ENCODE data around the gene ITGB6. TPM values are rescaled to one million over a fixed set of nuclear protein-coding genes. Genes with fewer than 3 reads are reported as not detected.

Gene ITGB6
- total and polyA plus RNA-seq, 2 of the 4 experiments (the other 2 are of a cell fraction), result under 0.01 TPM; not detected in 1

GRCh38 chr2:160057356-160057755, 142.7 kb downstream of the ITGB6 start:
- H2BK15ac ChIP-seq (ENCODE audit: low read depth, low read length), result no peak overlapping the region
- no peak overlapping the region for H2BK120ac ChIP-seq (ENCODE audit: low read depth, low read length)
- H4K8ac ChIP-seq (ENCODE audit: low read depth in 2 of 2, low read length in 2 of 2), result no peak overlapping the region
- H4K91ac ChIP-seq (ENCODE audit: insufficient read depth, low read depth, low read length), result no peak overlapping the region
- H3K4me1 ChIP-seq (ENCODE audit: control insufficient read depth, insufficient read depth, low read length), result no peaks in the 10 kb centered on the region
- POLR2A ChIA-PET (ENCODE audit: unreplicated experiment), result no interaction called here
- dilution Hi-C loops (cut with HindIII; ENCODE audit: low sequenced_read_pairs, unreplicated experiment) (no loop called here), in situ Hi-C loops (cut with MboI; ENCODE audit: low sequenced_read_pairs) (no loop called here), intact Hi-C loops (cut with micrococcal nuclease) (no loop called here)
- no peaks in the 10 kb centered on the region for H3K36me3 ChIP-seq (ENCODE audit: control insufficient read depth, insufficient read depth, low read length)
- H2BK20ac ChIP-seq (ENCODE audit: low read depth, low read length), result no peak overlapping the region
- H4K20me1 ChIP-seq (ENCODE audit: insufficient read depth, low read length), result no peaks in the 10 kb centered on the region
- H2AK5ac ChIP-seq (ENCODE audit: low read depth, low read length), result no peak overlapping the region
- no peak overlapping the region for H2AK9ac ChIP-seq (replicated peaks; ENCODE audit: low read depth, low read length, poor library complexity)
- H3K23ac ChIP-seq (ENCODE audit: low read depth, low read length), result no peak overlapping the region
- H3K9me3 ChIP-seq (ENCODE audit: control insufficient read depth, insufficient read depth, low read length), result no peaks in the 10 kb centered on the region
- no peak overlapping the region for H3K4me3 ChIP-seq (ENCODE audit: insufficient read depth, low read depth, low read length)
- TF ChIP-seq RCOR1 (IDR thresholded peaks at IDR 0.05; ENCODE audit: insufficient replicate concordance, low read length), result no peak
- no peak for TF ChIP-seq USF2 (IDR thresholded peaks at IDR 0.05; ENCODE audit: low read depth, low read length)
- TF ChIP-seq SMC3 (IDR thresholded peaks at IDR 0.05; ENCODE audit: low read depth, low read length), result no peak
- no peak for TF ChIP-seq RAD21 (IDR thresholded peaks at IDR 0.05; ENCODE audit: low read length)
- no peak for TF ChIP-seq RFX5 (IDR thresholded peaks at IDR 0.05; ENCODE audit: low read depth, low read length)
- no peak for TF ChIP-seq NFE2L2 (IDR thresholded peaks at IDR 0.05; ENCODE audit: low read depth, low read length)
- no peak for TF ChIP-seq CTCF (conservative IDR thresholded peaks at IDR 0.05; ENCODE audit: low read depth, low read length)
- TF ChIP-seq MAFK (IDR thresholded peaks at IDR 0.05; ENCODE audit: low read depth, low read length), result no peak
- TF ChIP-seq ELK1 (IDR thresholded peaks at IDR 0.05; ENCODE audit: borderline replicate concordance, low read depth, low read length), result no peak
- TF ChIP-seq CEBPB (IDR thresholded peaks at IDR 0.05; ENCODE audit: low read depth, low read length), result no peak
- no peak for TF ChIP-seq FOS (IDR thresholded peaks at IDR 0.05; ENCODE audit: low read depth, low read length)
- peaks cover 18% of the 10 kb centered on the region for H3K27me3 ChIP-seq (ENCODE audit: control insufficient read depth, insufficient read depth, low read length)
- BruUV-seq (replicated peaks), result no TSS peak
- H2AFZ ChIP-seq (replicated peaks; ENCODE audit: low read length, poor library complexity), result no peak overlapping the region
- no peak overlapping the region for H3K18ac ChIP-seq (ENCODE audit: low read depth, low read length)
- CTCF ChIA-PET, result no interaction called here
- H4K5ac ChIP-seq (ENCODE audit: low read depth, low read length), result no peak overlapping the region
- no peak overlapping the region for H3K9ac ChIP-seq (ENCODE audit: low read depth, low read length)
- no peak overlapping the region for H3K4ac ChIP-seq (ENCODE audit: low read depth, low read length)
- H3K27ac ChIP-seq (ENCODE audit: insufficient read depth, low read length), result no peak overlapping the region
- no peaks in the 10 kb centered on the region for H3K9me1 ChIP-seq (ENCODE audit: insufficient read depth, low read length)
- H2BK5ac ChIP-seq (ENCODE audit: low read depth, low read length, poor library complexity, severe bottlenecking), result no peak overlapping the region
- no peaks in the 10 kb centered on the region for H3K79me1 ChIP-seq (ENCODE audit: low read depth in 1 of 2, low read length in 2 of 2)
- H3K4me2 ChIP-seq (ENCODE audit: low read depth, low read length), result no peak overlapping the region
- H3K14ac ChIP-seq (replicated peaks; ENCODE audit: low read depth, low read length), result no peak overlapping the region
- 71% methylated on average over 1 of the region's 2 CpGs; no CpG with 5 or more reads in 1 of the 2 experiments for WGBS, 2 experiments (ENCODE audit: extremely low coverage in 2 of 2, insufficient read length in 1 of 2)
- DNase-seq (no peak), ATAC-seq (ENCODE audit: low read depth) (peak; percentile 38; the same call in 1 of the 2 replicates)
- no peak overlapping the region for H3K56ac ChIP-seq (ENCODE audit: extremely low read depth, insufficient read depth, low read length)
